Measurements from ENCODE around the gene STK39.
"Not testable (repeated sequence)": the region's sequence is repeated elsewhere in the genome, so short reads cannot be mapped to it uniquely, and the experiment has no call there.

STK39 gene

GRCh38 chr2:168064011-168064998 lies 183.1 kb downstream of the STK39 start:
- H3K27ac ChIP-seq = no peak overlapping the region
- peak; percentile 14 for DNase-seq (ENCODE audit: low read depth, low spot score)

GRCh38 chr2:168062936-168063335 lies 184.5 kb downstream of the STK39 start:
- no peak for DNase-seq (ENCODE audit: low read depth, low spot score)
- no peak overlapping the region for H3K27ac ChIP-seq

- DNase-seq (ENCODE audit: low read depth, low spot score) = no peak
- no peak overlapping the region for H3K27ac ChIP-seq
Measured at GRCh38 chr2:168062054-168062453, 185.3 kb downstream of the STK39 start.

GRCh38 chr2:168060986-168061750 lies 186.2 kb downstream of the STK39 start:
- DNase-seq (ENCODE audit: low read depth, low spot score) = no peak
- no peak overlapping the region for H3K27ac ChIP-seq

GRCh38 chr2:168059758-168060157 lies 187.6 kb downstream of the STK39 start:
- no peak overlapping the region for H3K27ac ChIP-seq
- no peak for DNase-seq (ENCODE audit: low read depth, low spot score)

- no peak overlapping the region for H3K27ac ChIP-seq
- no peak for DNase-seq (ENCODE audit: low read depth, low spot score)
Measured at GRCh38 chr2:168058675-168059074, 188.7 kb downstream of the STK39 start.

- no peak overlapping the region for H3K27ac ChIP-seq
- no peak for DNase-seq (ENCODE audit: low read depth, low spot score)
Measured at GRCh38 chr2:168056242-168056787, 191.1 kb downstream of the STK39 start.

- no peak for DNase-seq (ENCODE audit: low read depth, low spot score)
- no peak overlapping the region for H3K27ac ChIP-seq
Measured at GRCh38 chr2:168054657-168055056, 192.7 kb downstream of the STK39 start.

- no peak for DNase-seq (ENCODE audit: low read depth, low spot score)
- H3K27ac ChIP-seq = no peak overlapping the region
Measured at GRCh38 chr2:168053676-168054075, 193.7 kb downstream of the STK39 start.

GRCh38 chr2:168052773-168053172 lies 194.6 kb downstream of the STK39 start:
- H3K27ac ChIP-seq = no peak overlapping the region
- no peak for DNase-seq (ENCODE audit: low read depth, low spot score)

GRCh38 chr2:168050377-168050776 lies 197.0 kb downstream of the STK39 start:
- no peak overlapping the region for H3K27ac ChIP-seq
- no peak for DNase-seq (ENCODE audit: low read depth, low spot score)

GRCh38 chr2:168049609-168050008 lies 197.8 kb downstream of the STK39 start:
- no peak for DNase-seq (ENCODE audit: low read depth, low spot score)
- H3K27ac ChIP-seq = no peak overlapping the region

- no peak overlapping the region for H3K27ac ChIP-seq
- DNase-seq (ENCODE audit: low read depth, low spot score) = no peak
Measured at GRCh38 chr2:168047091-168047690, 200.2 kb downstream of the STK39 start.

- DNase-seq (ENCODE audit: low read depth, low spot score) = no peak
- H3K27ac ChIP-seq = no peak overlapping the region
Measured at GRCh38 chr2:168044579-168044978, 202.8 kb downstream of the STK39 start.

- no peak overlapping the region for H3K27ac ChIP-seq
- no peak for DNase-seq (ENCODE audit: low read depth, low spot score)
Measured at GRCh38 chr2:168044176-168044575, 203.2 kb downstream of the STK39 start.

- not testable (repeated sequence) for H3K27ac ChIP-seq; DNase-seq (ENCODE audit: low read depth, low spot score)
Measured at GRCh38 chr2:168042127-168042824, 205.1 kb downstream of the STK39 start.

GRCh38 chr2:168039881-168040280 lies 207.5 kb downstream of the STK39 start:
- no peak overlapping the region for H3K27ac ChIP-seq
- DNase-seq (ENCODE audit: low read depth, low spot score) = no peak

- no peak overlapping the region for H3K27ac ChIP-seq
- no peak for DNase-seq (ENCODE audit: low read depth, low spot score)
Measured at GRCh38 chr2:168037778-168038177, 209.6 kb downstream of the STK39 start.

- no peak for DNase-seq (ENCODE audit: low read depth, low spot score)
- H3K27ac ChIP-seq = no peak overlapping the region
Measured at GRCh38 chr2:168035458-168035857, 211.9 kb downstream of the STK39 start.

- no peak for DNase-seq (ENCODE audit: low read depth, low spot score)
- H3K27ac ChIP-seq = no peak overlapping the region
Measured at GRCh38 chr2:168034616-168035015, 212.8 kb downstream of the STK39 start.

All from epithelial cell of prostate (primary cell).